Liver (tissue), 9 donors: Measurements from ENCODE around the gene LAMA2. TPM values are rescaled to one million over a fixed set of nuclear protein-coding genes. Genes with fewer than 3 reads are reported as not detected.

Source experiments
- DNase-seq: peaks from one replicate; pipeline ENCODE4 v3.0.0-alpha.2; 2017; ENCODE audit warnings: low spot score
- H3K27ac ChIP-seq, 2 donors: one replicate each; pipeline ENCODE4 v1.7.0; 2013; ENCODE audit warnings: inconsistent platforms in 2 of 2, low read length in 2 of 2, control low read depth in 1 of 2, low read depth in 1 of 2, mild to moderate bottlenecking in 1 of 2
- H3K27me3 ChIP-seq, 4 donors: one replicate each; pipeline versions ENCODE4 v1.6.1 to v1.7.0; 2013; ENCODE audit warnings: low read length in 3 of 4, inconsistent platforms in 1 of 4, mild to moderate bottlenecking in 1 of 4, moderate library complexity in 1 of 4; ENCODE audit not compliant: control insufficient read depth in 4 of 4, insufficient read depth in 4 of 4
- H3K36me3 ChIP-seq, 4 donors: one replicate each; pipeline versions ENCODE4 v1.6.1 to v1.7.0; 2013; ENCODE audit warnings: low read length in 3 of 4, mild to moderate bottlenecking in 3 of 4, low read depth in 1 of 4, moderate library complexity in 1 of 4; ENCODE audit not compliant: control insufficient read depth in 4 of 4, insufficient read depth in 3 of 4
- H3K4me1 ChIP-seq, 4 donors: one replicate each; pipeline versions ENCODE4 v1.6.1 to v1.7.0; 2013; ENCODE audit warnings: low read length in 3 of 4, mild to moderate bottlenecking in 3 of 4, moderate library complexity in 1 of 4; ENCODE audit not compliant: control insufficient read depth in 4 of 4, insufficient read depth in 4 of 4
- H3K4me3 ChIP-seq, 3 donors: one replicate each; pipeline versions ENCODE4 v1.6.1 to v1.7.0; 2013; ENCODE audit warnings: low read length in 3 of 3, control low read depth in 1 of 3, low read depth in 1 of 3, mild to moderate bottlenecking in 1 of 3
- H3K9ac ChIP-seq, 2 donors: one replicate each; pipeline ENCODE4 v1.7.0; 2013; ENCODE audit warnings: low read length in 2 of 2, mild to moderate bottlenecking in 2 of 2, moderate library complexity in 2 of 2, control low read depth in 1 of 2, low read depth in 1 of 2
- H3K9me3 ChIP-seq, 4 donors: one replicate each; pipeline versions ENCODE4 v1.6.1 to v1.7.0; 2013; ENCODE audit warnings: low read length in 3 of 4; ENCODE audit not compliant: control insufficient read depth in 4 of 4
- ATF3 ChIP-seq: IDR thresholded peaks from 2 replicates; pipeline ENCODE4 v1.6.1; 2016; ENCODE audit warnings: antibody characterized with exemption
- CTCF ChIP-seq: fragments of 150-350 bp; IDR thresholded peaks from 2 replicates; pipeline ENCODE4 v1.5.1; 2017; ENCODE audit warnings: improper control_type of control experiment, low read depth, low read length; ENCODE audit not compliant: missing input control
- EGR1 ChIP-seq, 2 donors: IDR thresholded peaks; 2 replicates each; pipeline ENCODE4 v1.6.1; 2016 to 2018; ENCODE audit warnings: antibody characterized with exemption in 2 of 2, low read depth in 2 of 2
- FOXA1 ChIP-seq: IDR thresholded peaks from 2 replicates; pipeline ENCODE4 v1.6.1; 2016; ENCODE audit warnings: antibody characterized with exemption
- FOXA2 ChIP-seq: IDR thresholded peaks from 2 replicates; pipeline ENCODE4 v1.6.1; 2016; ENCODE audit warnings: antibody characterized with exemption
- HNF4G ChIP-seq: IDR thresholded peaks from 2 replicates; pipeline ENCODE4 v1.6.1; 2016; ENCODE audit warnings: antibody characterized with exemption
- JUND ChIP-seq, 2 donors: IDR thresholded peaks; 2 replicates each; pipeline ENCODE4 v1.6.1; 2016; ENCODE audit warnings: antibody characterized with exemption in 2 of 2
- NR2F2 ChIP-seq: IDR thresholded peaks from 2 replicates; pipeline ENCODE4 v1.6.1; 2016; ENCODE audit warnings: antibody characterized with exemption
- RAD21 ChIP-seq, 2 donors: IDR thresholded peaks; 2 replicates each; pipeline ENCODE4 v1.6.1; 2016; ENCODE audit warnings: antibody characterized with exemption in 2 of 2, mild to moderate bottlenecking in 2 of 2
- REST ChIP-seq: IDR thresholded peaks from 2 replicates; pipeline ENCODE4 v1.6.1; 2016; ENCODE audit warnings: antibody characterized with exemption, mild to moderate bottlenecking
- RXRA ChIP-seq, 2 donors: IDR thresholded peaks; 2 replicates each; pipeline ENCODE4 v1.6.1; 2017 to 2018; ENCODE audit warnings: antibody characterized with exemption in 2 of 2, mild to moderate bottlenecking in 1 of 2
- SP1 ChIP-seq: IDR thresholded peaks from 2 replicates; pipeline ENCODE4 v1.6.1; 2018; ENCODE audit warnings: antibody characterized with exemption, mild to moderate bottlenecking
- TAF1 ChIP-seq: conservative IDR thresholded peaks from 2 replicates; pipeline ENCODE4 v1.6.1; 2016; ENCODE audit warnings: antibody characterized with exemption, mild to moderate bottlenecking
- YY1 ChIP-seq: IDR thresholded peaks from 2 replicates; pipeline ENCODE4 v1.6.1; 2016; ENCODE audit warnings: antibody characterized with exemption, mild to moderate bottlenecking
- WGBS: extraction: QIAGEN DNeasy Blood & Tissue Kit; methylation state at CpG from one replicate; pipeline ENCODE4 v1.1.7; 2013; 5-methylcytosine and 5-hydroxymethylcytosine counted together
- polyA plus RNA-seq, 2 donors: library from polyadenylated mRNA; stranded (reverse) in 1 of 2; unstranded in 1 of 2; fragments of 200-250 nt in 1 of 2; fragments of >200 nt in 1 of 2; fragmentation: Nextera tagmentation in 1 of 2; extraction: Ambion mirVana in 1 of 2; gene quantifications; one replicate each; pipeline versions ENCODE4 v1.2.1 to v1.2.3, GENCODE V29; 2013 to 2015
- total RNA-seq, 2 donors: library from RNA; depleted of rRNA; stranded (reverse); fragments of >200 nt; gene quantifications; one replicate each; pipeline ENCODE4 v1.2.3, GENCODE V29; 2014
- TF ChIP-seq, protein P1 (sequence below): IDR thresholded peaks from 2 replicates; pipeline ENCODE4 v1.6.1; 2016; ENCODE audit warnings: antibody characterized with exemption
- TF ChIP-seq, protein P2 (sequence below): IDR thresholded peaks from 2 replicates; pipeline ENCODE4 v1.6.1; 2016; ENCODE audit warnings: antibody characterized with exemption
- donor health status: healthy.
- donor health status: healthy.
- donor health status: healthy.
- donor health status: healthy.
- donor health status: healthy.

The LAMA2 gene
- total and polyA plus RNA-seq, 4 donors = 1.3 to 17.0 (median 3.0) TPM

- H3K4me3 ChIP-seq = no peak overlapping the region
- TF ChIP-seq, protein P1, sequence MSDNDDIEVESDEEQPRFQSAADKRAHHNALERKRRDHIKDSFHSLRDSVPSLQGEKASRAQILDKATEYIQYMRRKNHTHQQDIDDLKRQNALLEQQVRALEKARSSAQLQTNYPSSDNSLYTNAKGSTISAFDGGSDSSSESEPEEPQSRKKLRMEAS = no peak
- TF ChIP-seq RAD21 (IDR thresholded peaks at IDR 0.05) (no peak), JUND (IDR thresholded peaks at IDR 0.05) (no peak), TAF1 (no peak), NR2F2 (peak; percentile 74), CTCF (no peak), SP1 (peak; percentile 32)
- no peak overlapping the region for H3K27ac ChIP-seq
- no peak for DNase-seq
- H3K36me3 ChIP-seq = no peaks in the 10 kb centered on the region
- H3K4me1 ChIP-seq = no peaks in the 10 kb centered on the region
- H3K9me3 ChIP-seq = no peaks in the 10 kb centered on the region
- H3K9ac ChIP-seq = no peak overlapping the region
- 58% methylated on average over 4 of the region's 4 CpGs for WGBS
- H3K27me3 ChIP-seq = no peaks in the 10 kb centered on the region
Measured at GRCh38 chr6:129138739-129139405, 255.9 kb downstream of the LAMA2 start.

DNA sequence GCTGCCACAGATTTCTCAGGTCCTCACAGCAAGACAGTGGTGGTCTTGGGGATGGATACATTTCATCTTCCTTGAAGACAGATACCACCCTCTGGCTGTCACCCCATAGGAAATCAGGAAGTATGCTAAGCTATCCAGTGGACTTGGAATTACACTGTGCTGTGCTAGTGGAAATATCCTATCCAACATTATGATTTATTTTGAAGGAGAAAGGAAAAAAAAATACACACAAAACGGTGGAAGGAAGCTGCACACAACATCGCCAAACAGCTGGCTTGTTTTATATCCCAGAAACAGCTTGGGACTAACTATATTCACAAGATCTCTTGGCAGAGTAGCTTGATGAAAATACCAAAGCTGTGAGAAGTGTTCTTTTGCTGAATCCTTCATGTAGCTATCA, 257.6 kb downstream of the LAMA2 start:
- no peak overlapping the region for H3K4me3 ChIP-seq
- peak overlapping the region in 1 of 2 donors; percentile 8 for H3K27ac ChIP-seq
- no peak for DNase-seq
- no peaks in the 10 kb centered on the region for H3K4me1 ChIP-seq
- WGBS = 55% methylated on average over 2 of the region's 2 CpGs
- H3K9me3 ChIP-seq = no peaks in the 10 kb centered on the region
- H3K36me3 ChIP-seq = no peaks in the 10 kb centered on the region
- H3K9ac ChIP-seq = no peak overlapping the region
- no peaks in the 10 kb centered on the region for H3K27me3 ChIP-seq
- TF ChIP-seq, protein P2, sequence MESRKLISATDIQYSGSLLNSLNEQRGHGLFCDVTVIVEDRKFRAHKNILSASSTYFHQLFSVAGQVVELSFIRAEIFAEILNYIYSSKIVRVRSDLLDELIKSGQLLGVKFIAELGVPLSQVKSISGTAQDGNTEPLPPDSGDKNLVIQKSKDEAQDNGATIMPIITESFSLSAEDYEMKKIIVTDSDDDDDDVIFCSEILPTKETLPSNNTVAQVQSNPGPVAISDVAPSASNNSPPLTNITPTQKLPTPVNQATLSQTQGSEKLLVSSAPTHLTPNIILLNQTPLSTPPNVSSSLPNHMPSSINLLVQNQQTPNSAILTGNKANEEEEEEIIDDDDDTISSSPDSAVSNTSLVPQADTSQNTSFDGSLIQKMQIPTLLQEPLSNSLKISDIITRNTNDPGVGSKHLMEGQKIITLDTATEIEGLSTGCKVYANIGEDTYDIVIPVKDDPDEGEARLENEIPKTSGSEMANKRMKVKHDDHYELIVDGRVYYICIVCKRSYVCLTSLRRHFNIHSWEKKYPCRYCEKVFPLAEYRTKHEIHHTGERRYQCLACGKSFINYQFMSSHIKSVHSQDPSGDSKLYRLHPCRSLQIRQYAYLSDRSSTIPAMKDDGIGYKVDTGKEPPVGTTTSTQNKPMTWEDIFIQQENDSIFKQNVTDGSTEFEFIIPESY = no peak
- TF ChIP-seq RXRA (IDR thresholded peaks at IDR 0.05) (no peak), HNF4G (no peak), SP1 (no peak), RAD21 (IDR thresholded peaks at IDR 0.05) (no peak), TAF1 (no peak), FOXA1 (no peak), YY1 (no peak), FOXA2 (no peak), CTCF (no peak), ATF3 (no peak), REST (no peak), EGR1 (IDR thresholded peaks at IDR 0.05; ENCODE audit: low read depth in 2 of 2) (no peak)
